Endothelial cell of umbilical vein (primary cell): ENCODE results near the gene TRIP11. TPM values are rescaled to one million over a fixed set of nuclear protein-coding genes. Genes with fewer than 3 reads are reported as not detected.
"Not testable (repeated sequence)": the region's sequence is repeated elsewhere in the genome, so short reads cannot be mapped to it uniquely, and the experiment has no call there.

ENCODE experiments used
- BruUV-seq: library from RNA; stranded (reverse); fragments of 400-500 nt; replicated peaks from 2 replicates; lab custom pipeline; 2021; lab: Mats Ljungman, UMichigan
- CTCF ChIA-PET: fragments of 300-600, 350-600 bp; sonication (Branson Sonifier 250); formaldehyde crosslinking; loops from one replicate; lab custom pipeline; 2021; ENCODE audit warnings: antibody characterized with exemption, inconsistent platforms; lab: Charles Lee
- POLR2A ChIA-PET: fragments of 300-600, 350-600 bp; sonication (Branson Sonifier 250); formaldehyde crosslinking; loops from one replicate; lab custom pipeline; 2021; ENCODE audit warnings: antibody characterized with exemption, inconsistent platforms; lab: Charles Lee
- DNase-seq: peaks from one replicate; pipeline ENCODE4 v3.0.0-alpha.2; 2011; ENCODE audit warnings: low read depth, low spot score
- FAIRE-seq: peaks from 2 replicates; lab custom pipeline; 2011; peaks lifted over from hg19 to GRCh38; lab: Jason Lieb, UNC
- H2AFZ ChIP-seq: 2 replicates; pipeline ENCODE4 v1.6.0; 2012; ENCODE audit warnings: low read depth, low read length, control low read depth, inconsistent platforms
- H3K27ac ChIP-seq: 2 replicates; pipeline ENCODE4 v1.5.1; 2011; ENCODE audit warnings: low read depth, mild to moderate bottlenecking, control low read depth, low read length, moderate library complexity; ENCODE audit not compliant: insufficient read depth
- H3K27me3 ChIP-seq, 2 experiments: 2 replicates each; pipeline versions ENCODE4 v1.6.0 to v1.6.1; 2011; ENCODE audit warnings: low read length in 2 of 2, mixed read lengths in 1 of 2; ENCODE audit not compliant: control insufficient read depth in 2 of 2, insufficient read depth in 2 of 2
- H3K36me3 ChIP-seq, 2 experiments: 2 replicates in 1 of 2; 3 replicates in 1 of 2; pipeline ENCODE4 v1.5.1; 2011; ENCODE audit warnings: low read length in 2 of 2, mild to moderate bottlenecking in 1 of 2, moderate library complexity in 1 of 2; ENCODE audit not compliant: control insufficient read depth in 2 of 2, insufficient read depth in 2 of 2; ENCODE audit errors: extremely low read depth in 1 of 2
- H3K4me1 ChIP-seq: 3 replicates; pipeline ENCODE4 v1.5.1; 2011; ENCODE audit warnings: mild to moderate bottlenecking, low read length; ENCODE audit not compliant: control insufficient read depth, insufficient read depth; ENCODE audit errors: extremely low read depth
- H3K4me2 ChIP-seq: 2 replicates; pipeline ENCODE4 v1.6.1; 2011; ENCODE audit warnings: low read length, control low read depth, mixed read lengths; ENCODE audit not compliant: insufficient read depth
- H3K4me3 ChIP-seq, 3 experiments: fragments of 200-600 bp in 1 of 3; sonication (generic), shearing (Covaris generic) in 1 of 3; replicated peaks in 1 of 3; 2 replicates each; pipeline ENCODE4 v1.5.1; 2011 to 2016; ENCODE audit warnings: control low read depth in 3 of 3, low read length in 3 of 3, mild to moderate bottlenecking in 2 of 3, inconsistent platforms in 1 of 3, low read depth in 1 of 3, moderate library complexity in 1 of 3; ENCODE audit not compliant: insufficient read depth in 1 of 3
- H3K79me2 ChIP-seq: 2 replicates; pipeline ENCODE4 v1.6.0; 2012; ENCODE audit warnings: low read length, inconsistent platforms; ENCODE audit not compliant: control insufficient read depth, insufficient read depth
- H3K9ac ChIP-seq: replicated peaks from 2 replicates; pipeline ENCODE3; 2011; ENCODE audit warnings: low read length, control low read depth; ENCODE audit not compliant: insufficient read depth; ENCODE audit errors: extremely low read depth
- H3K9me1 ChIP-seq: replicated peaks from 3 replicates; pipeline ENCODE4 v1.6.0; 2011; ENCODE audit warnings: mild to moderate bottlenecking, low read length; ENCODE audit not compliant: control insufficient read depth, insufficient read depth; ENCODE audit errors: extremely low read depth
- H3K9me3 ChIP-seq: replicated peaks from 2 replicates; pipeline ENCODE4 v1.5.1; 2012; ENCODE audit warnings: low read length, inconsistent platforms; ENCODE audit not compliant: control insufficient read depth, insufficient read depth
- H4K20me1 ChIP-seq: replicated peaks from 2 replicates; pipeline ENCODE3; 2011; ENCODE audit warnings: mild to moderate bottlenecking, low read length; ENCODE audit not compliant: control insufficient read depth, insufficient read depth; ENCODE audit errors: extremely low read depth
- dilution Hi-C: fragments of 300-500 bp; cut with MboI; formaldehyde crosslinking; loops from one replicate; pipeline ENCODE4 v1.15.0; 2019; ENCODE audit warnings: low sequenced_read_pairs; ENCODE audit not compliant: extremely low pct_ligation_motif_present
- intact Hi-C: fragments of 100-400 bp; cut with micrococcal nuclease; formaldehyde crosslinking; loops from one replicate; pipeline ENCODE4 v1.10.0; 2022
- polyA plus RNA-seq, 4 experiments: library from polyadenylated mRNA; depleted of rRNA in 3 of 4; stranded (reverse) in 3 of 4; unstranded in 1 of 4; fragments of >200 nt; gene quantifications; 2 replicates each; pipeline versions ENCODE4 v1.2.1 to v1.2.3, GENCODE V29; 2011 to 2012; ENCODE audit warnings: missing spikeins in 1 of 4
- total RNA-seq: library from RNA; stranded (reverse); gene quantifications from 2 replicates; pipeline ENCODE4 v1.2.3, GENCODE V29; 2021

TRIP11 gene
- total and polyA plus RNA-seq, 2 donors (not counting 3 experiments of a cell fraction or from before 2014, with no cell fraction given): 7.0 to 58.0 TPM

DNA sequence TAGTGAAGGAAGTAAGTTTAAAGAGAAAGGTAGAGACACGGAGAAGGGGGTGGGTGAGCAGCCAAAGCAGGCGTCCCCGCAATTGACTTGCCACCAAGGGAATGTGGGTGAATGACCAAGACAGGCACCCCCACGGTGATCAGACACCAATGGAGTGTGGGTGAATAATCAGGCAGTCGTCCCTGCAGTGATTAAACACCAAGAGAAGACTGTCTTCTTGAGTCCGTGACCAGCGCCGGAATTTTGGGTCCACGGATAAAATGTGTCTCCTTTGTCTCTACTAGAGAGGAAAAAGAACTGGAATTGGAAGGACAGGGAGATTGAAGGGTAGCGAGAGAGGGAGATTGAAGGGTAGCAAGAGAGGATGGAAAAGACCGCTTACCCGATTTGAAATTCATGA lies 9.4 kb upstream of the TRIP11 start:
- CTCF ChIA-PET: interaction anchor here (1.4 kb wide), 1 partner anchor 9 kb away, joined by 4 read pairs; the partner anchor contains the start of gene TRIP11
- H4K20me1 ChIP-seq, H3K4me2 ChIP-seq, DNase-seq, H3K9ac ChIP-seq, H3K36me3 ChIP-seq, H3K27me3 ChIP-seq, H3K4me3 ChIP-seq, BruUV-seq, H3K9me1 ChIP-seq, H2AFZ ChIP-seq, H3K79me2 ChIP-seq, intact Hi-C loops, FAIRE-seq, H3K9me3 ChIP-seq, POLR2A ChIA-PET, H3K27ac ChIP-seq, dilution Hi-C loops, H3K4me1 ChIP-seq: not testable (repeated sequence)

DNA sequence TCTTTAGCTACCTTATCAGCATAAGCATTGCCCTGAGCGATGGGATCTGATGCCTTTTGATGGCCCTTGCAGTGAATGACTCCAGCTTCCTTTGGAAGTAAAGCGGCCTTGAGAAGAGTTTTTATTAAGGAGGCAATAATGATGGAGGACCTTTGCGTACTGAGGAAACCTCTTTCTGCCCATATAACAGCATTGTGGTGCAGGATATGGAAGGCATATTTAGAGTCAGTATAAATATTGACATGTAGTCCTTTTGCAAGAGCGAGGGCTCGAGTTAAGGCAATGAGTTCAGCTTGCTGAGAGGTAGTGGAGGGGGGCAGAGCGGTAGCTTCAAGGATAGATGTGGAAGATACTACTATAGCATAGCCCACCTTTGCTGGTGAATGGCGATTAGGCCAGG lies 6.0 kb upstream of the TRIP11 start:
- H3K9ac ChIP-seq, H3K36me3 ChIP-seq, intact Hi-C loops, H3K4me3 ChIP-seq, H2AFZ ChIP-seq, CTCF ChIA-PET, H3K9me3 ChIP-seq, POLR2A ChIA-PET, BruUV-seq, H3K9me1 ChIP-seq, dilution Hi-C loops, H4K20me1 ChIP-seq, H3K4me2 ChIP-seq, FAIRE-seq, DNase-seq, H3K4me1 ChIP-seq, H3K27ac ChIP-seq, H3K27me3 ChIP-seq, H3K79me2 ChIP-seq: not testable (repeated sequence)

DNA sequence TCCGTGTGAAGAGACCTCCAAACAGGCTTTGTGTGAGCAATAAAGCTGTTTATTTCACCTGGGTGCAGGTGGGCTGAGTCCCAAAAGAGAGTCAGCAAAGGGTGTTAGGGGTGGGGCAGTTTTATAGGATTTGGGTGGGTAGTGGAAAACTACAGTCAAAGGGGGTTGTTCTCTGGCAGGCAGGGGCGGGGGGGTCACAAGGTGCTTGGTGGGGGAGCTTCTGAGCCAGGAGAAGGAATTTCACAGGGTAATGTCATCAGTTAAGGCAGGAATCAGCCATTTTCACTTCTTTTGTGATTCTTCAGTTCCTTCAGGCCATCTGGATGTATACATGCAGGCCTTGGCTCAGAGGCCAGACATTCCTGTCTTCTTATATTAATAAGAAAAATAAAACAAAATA lies 1.9 kb upstream of the TRIP11 start:
- H3K27ac ChIP-seq, H3K4me2 ChIP-seq, CTCF ChIA-PET, H4K20me1 ChIP-seq, dilution Hi-C loops, H3K9ac ChIP-seq, H3K9me1 ChIP-seq, H2AFZ ChIP-seq, H3K4me3 ChIP-seq, BruUV-seq, FAIRE-seq, H3K27me3 ChIP-seq, H3K36me3 ChIP-seq, DNase-seq, POLR2A ChIA-PET, H3K9me3 ChIP-seq: not testable (repeated sequence)
- intact Hi-C loops: loop anchor here (5.0 kb wide), 1 partner anchor 94 kb away; the partner anchor contains the start of gene FBLN5
- Histone ChIP-seq H3K79me2 (peaks cover 33% of the 10 kb centered on the region), H3K4me1 (peaks cover 16% of the 10 kb centered on the region)
